MV-4-11 (cell line): ENCODE results near the gene SMCO3.

ENCODE experiments used
- DNase-seq: peaks from one replicate; lab custom pipeline; 2025; lab: John Stamatoyannopoulos, UW

The SMCO3 gene

GRCh38 chr12:14814014-14814413 is at the start of gene SMCO3:
Gene SMCO3 (minus strand): TSS chr12:14814182. CDS start chr12:14806680, 7,502 bp downstream.
- DNase-seq, result no peak

- no peak for DNase-seq
These were observed 46.5 kb upstream of the SMCO3 start for GRCh38 chr12:14860490-14860889.

- DNase-seq, result no peak
These were observed 44.5 kb upstream of the SMCO3 start for GRCh38 chr12:14858513-14858912.

GRCh38 chr12:14854586-14855183 is 40.7 kb upstream of the SMCO3 start:
- peak; percentile 58 for DNase-seq

- DNase-seq, result no peak
These were observed 40.0 kb upstream of the SMCO3 start for GRCh38 chr12:14853961-14854360.

- no peak for DNase-seq
These were observed 38.9 kb upstream of the SMCO3 start for GRCh38 chr12:14852880-14853279.

- DNase-seq, result no peak
These were observed 37.1 kb upstream of the SMCO3 start for GRCh38 chr12:14850929-14851663.

- DNase-seq, result no peak
These were observed 35.7 kb upstream of the SMCO3 start for GRCh38 chr12:14849661-14850060.

GRCh38 chr12:14846876-14847580 is 33.0 kb upstream of the SMCO3 start:
- DNase-seq, result no peak

- peak; percentile 25 for DNase-seq
These were observed 32.1 kb upstream of the SMCO3 start for GRCh38 chr12:14846042-14846587.

- DNase-seq, result peak; percentile 52
These were observed 31.4 kb upstream of the SMCO3 start for GRCh38 chr12:14845350-14845750.

GRCh38 chr12:14844401-14844800 is 30.4 kb upstream of the SMCO3 start:
- DNase-seq, result no peak

GRCh38 chr12:14843425-14843887 is 29.5 kb upstream of the SMCO3 start, which contains the start of gene ART4:
Gene ART4 (minus strand): TSS chr12:14843526. CDS start chr12:14843113, 413 bp downstream.
- DNase-seq, result no peak

GRCh38 chr12:14842315-14842714 is 28.3 kb upstream of the SMCO3 start:
- no peak for DNase-seq

GRCh38 chr12:14841761-14842160 is 27.8 kb upstream of the SMCO3 start:
- DNase-seq, result no peak

- no peak for DNase-seq
These were observed 26.6 kb upstream of the SMCO3 start for GRCh38 chr12:14840616-14841015.

GRCh38 chr12:14839262-14839661 is 25.3 kb upstream of the SMCO3 start:
- DNase-seq, result no peak

- no peak for DNase-seq
These were observed 22.6 kb upstream of the SMCO3 start for GRCh38 chr12:14836336-14837210.

GRCh38 chr12:14834509-14834908 is 20.5 kb upstream of the SMCO3 start:
- DNase-seq, result no peak

- DNase-seq, result no peak
These were observed 20.0 kb upstream of the SMCO3 start for GRCh38 chr12:14833952-14834351.

- no peak for DNase-seq
These were observed 19.4 kb upstream of the SMCO3 start for GRCh38 chr12:14833336-14833735.

GRCh38 chr12:14828892-14829291 is 14.9 kb upstream of the SMCO3 start:
- no peak for DNase-seq
